Mesendoderm (in vitro differentiated cells): Measurements from ENCODE around the gene MALL.
"Not testable (repeated sequence)": the region's sequence is repeated elsewhere in the genome, so short reads cannot be mapped to it uniquely, and the experiment has no call there.

Experiments used
- DNase-seq: peaks from one replicate; pipeline ENCODE4 v3.0.0; 2013
- H2AK5ac ChIP-seq: 2 replicates; pipeline ENCODE4 v1.6.1; 2013; ENCODE audit warnings: low read length, inconsistent platforms
- H2BK120ac ChIP-seq: 2 replicates; pipeline ENCODE4 v1.6.1; 2013; ENCODE audit warnings: low read depth, mild to moderate bottlenecking, low read length, moderate library complexity, mixed read lengths
- H2BK15ac ChIP-seq: replicated peaks from 2 replicates; pipeline ENCODE4 v1.6.1; 2013; ENCODE audit warnings: low read depth, mild to moderate bottlenecking, moderate library complexity
- H2BK5ac ChIP-seq: 2 replicates; pipeline ENCODE4 v1.6.1; 2013; ENCODE audit warnings: low read length, inconsistent platforms
- H3K18ac ChIP-seq: 2 replicates; pipeline ENCODE4 v1.6.1; 2013; ENCODE audit warnings: mild to moderate bottlenecking, low read length, mixed read lengths
- H3K23ac ChIP-seq: one replicate; pipeline ENCODE4 v1.6.1; 2013; ENCODE audit warnings: low read length
- H3K27ac ChIP-seq: 2 replicates; pipeline ENCODE4 v1.5.1; 2013; ENCODE audit warnings: low read depth, mild to moderate bottlenecking, inconsistent platforms, low read length, moderate library complexity
- H3K27me3 ChIP-seq: 2 replicates; pipeline ENCODE4 v1.6.1; 2013; ENCODE audit warnings: low read length, control low read depth, mild to moderate bottlenecking, inconsistent platforms; ENCODE audit not compliant: insufficient read depth, poor library complexity
- H3K36me3 ChIP-seq: 2 replicates; pipeline ENCODE4 v1.6.1; 2013; ENCODE audit warnings: low read length, inconsistent platforms; ENCODE audit not compliant: control insufficient read depth, insufficient read depth
- H3K4ac ChIP-seq: one replicate; pipeline ENCODE4 v1.6.1; 2013; ENCODE audit warnings: low read depth, mild to moderate bottlenecking, low read length, moderate library complexity
- H3K4me1 ChIP-seq: 2 replicates; pipeline ENCODE4 v1.6.1; 2013; ENCODE audit warnings: low read depth, low read length, inconsistent platforms; ENCODE audit not compliant: control insufficient read depth
- H3K4me2 ChIP-seq: 2 replicates; pipeline ENCODE4 v1.6.1; 2013; ENCODE audit warnings: low read length
- H3K4me3 ChIP-seq: 2 replicates; pipeline ENCODE4 v1.5.1; 2013; ENCODE audit warnings: mild to moderate bottlenecking, low read length
- H3K56ac ChIP-seq: one replicate; pipeline ENCODE4 v1.6.1; 2013; ENCODE audit warnings: low read length
- H3K79me1 ChIP-seq: 2 replicates; pipeline ENCODE4 v1.6.1; 2013; ENCODE audit warnings: low read length, inconsistent platforms
- H3K79me2 ChIP-seq: 2 replicates; pipeline ENCODE4 v1.6.1; 2013; ENCODE audit warnings: mild to moderate bottlenecking, low read length; ENCODE audit not compliant: control insufficient read depth, insufficient read depth
- H3K9ac ChIP-seq: 2 replicates; pipeline ENCODE4 v1.6.1; 2013; ENCODE audit warnings: low read length, inconsistent platforms
- H4K5ac ChIP-seq: one replicate; pipeline ENCODE4 v1.6.1; 2013; ENCODE audit warnings: low read length
- H4K8ac ChIP-seq: one replicate; pipeline ENCODE4 v1.6.1; 2013; ENCODE audit warnings: low read depth, mild to moderate bottlenecking, control low read depth, low read length, moderate library complexity
- WGBS: extraction: QIAGEN DNeasy Blood & Tissue Kit; methylation state at CpG from one replicate; pipeline ENCODE4 v1.1.7; 2013; ENCODE audit warnings: low lambda C conversion rate, missing lambda C conversion rate; ENCODE audit not compliant: insufficient coverage; ENCODE audit errors: extremely low coverage; 5-methylcytosine and 5-hydroxymethylcytosine counted together

Gene MALL

DNA sequence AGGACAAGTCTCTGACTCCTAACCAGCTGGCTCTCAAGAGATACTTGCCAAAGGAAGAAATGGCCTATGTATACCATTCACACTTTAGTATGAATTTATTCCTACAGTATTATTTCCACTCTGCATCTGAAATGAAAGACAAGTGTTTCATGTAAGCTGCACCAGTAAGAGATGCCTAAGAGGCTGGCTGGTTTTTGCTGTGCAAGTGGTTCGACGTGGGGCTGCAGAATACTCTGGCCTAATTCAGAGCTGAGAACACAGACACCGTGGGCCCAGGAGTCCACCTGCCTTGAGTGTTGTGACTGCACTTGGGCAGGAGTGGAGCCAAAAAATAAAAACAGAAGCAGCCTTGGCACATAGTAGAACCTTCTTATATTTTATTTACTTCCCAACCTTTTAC is 47.5 kb downstream of the MALL start:
- H3K4me2 ChIP-seq, H3K79me1 ChIP-seq, H4K5ac ChIP-seq, H3K4me3 ChIP-seq, H3K79me2 ChIP-seq, H3K27me3 ChIP-seq, H3K18ac ChIP-seq, H3K9ac ChIP-seq, H2BK15ac ChIP-seq, H3K23ac ChIP-seq, H2BK5ac ChIP-seq, H3K56ac ChIP-seq, H3K27ac ChIP-seq, H3K4ac ChIP-seq, H2AK5ac ChIP-seq, H3K4me1 ChIP-seq, H2BK120ac ChIP-seq, H3K36me3 ChIP-seq, H4K8ac ChIP-seq, DNase-seq: not testable (repeated sequence)
- no CpG with 5 or more reads among the region's 3 CpGs for WGBS

DNA sequence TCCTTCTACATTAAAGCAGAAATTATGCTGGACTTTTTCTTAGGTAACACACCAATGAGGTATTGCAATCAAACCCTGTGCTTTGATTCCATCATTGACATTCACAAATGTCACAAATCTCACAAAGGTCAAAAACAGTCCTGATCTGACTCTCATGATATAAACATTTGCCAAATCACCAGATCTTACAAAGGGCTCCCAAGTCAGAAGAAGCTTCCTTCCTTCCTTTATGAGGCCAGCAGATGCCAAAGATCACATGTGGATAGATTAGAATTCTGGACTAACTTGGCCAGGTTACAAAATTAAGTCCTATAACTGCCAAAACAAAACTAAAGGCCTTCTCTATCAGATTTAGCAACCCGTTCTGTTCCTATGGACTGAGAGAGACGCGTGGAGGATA is 53.3 kb downstream of the MALL start:
- not testable (repeated sequence) for H3K4me1 ChIP-seq, H3K27me3 ChIP-seq, H3K9ac ChIP-seq, H3K27ac ChIP-seq, H3K18ac ChIP-seq, DNase-seq, H3K23ac ChIP-seq, H4K8ac ChIP-seq, H3K4me3 ChIP-seq, H2AK5ac ChIP-seq, H3K56ac ChIP-seq, H3K79me2 ChIP-seq, H2BK120ac ChIP-seq, H3K79me1 ChIP-seq, H3K4ac ChIP-seq, H4K5ac ChIP-seq, H2BK5ac ChIP-seq, H2BK15ac ChIP-seq, H3K36me3 ChIP-seq, H3K4me2 ChIP-seq
- WGBS = no CpG with 5 or more reads among the region's 3 CpGs

DNA sequence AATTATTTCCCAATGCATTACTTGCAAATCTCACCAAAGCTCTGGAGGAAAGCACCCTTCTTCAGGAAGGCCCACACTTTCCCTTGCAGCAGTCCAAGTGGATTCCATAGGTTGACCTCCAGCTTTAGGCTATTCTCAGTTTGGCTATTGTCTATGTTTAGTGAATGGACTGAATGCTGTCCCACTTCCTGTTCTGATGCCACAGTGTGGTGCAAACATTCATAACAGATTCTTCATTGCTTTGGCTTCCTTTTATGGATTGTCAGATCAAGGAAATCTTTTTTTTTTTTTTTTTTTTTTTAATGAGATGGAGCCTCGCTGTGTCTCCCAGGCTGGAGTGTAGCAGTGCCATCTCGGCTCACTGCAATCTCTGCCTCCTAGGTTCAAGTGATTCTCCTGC is 55.1 kb downstream of the MALL start:
- H3K4me2 ChIP-seq, H3K79me1 ChIP-seq, H3K18ac ChIP-seq, H3K27ac ChIP-seq, H3K4me3 ChIP-seq, H2BK120ac ChIP-seq, H2BK15ac ChIP-seq, H4K8ac ChIP-seq, DNase-seq, H3K9ac ChIP-seq, H3K56ac ChIP-seq, H2AK5ac ChIP-seq, H4K5ac ChIP-seq, H2BK5ac ChIP-seq, H3K4ac ChIP-seq, H3K23ac ChIP-seq, H3K27me3 ChIP-seq, H3K4me1 ChIP-seq, H3K36me3 ChIP-seq, H3K79me2 ChIP-seq: not testable (repeated sequence)
- no CpG with 5 or more reads among the region's 2 CpGs for WGBS

DNA sequence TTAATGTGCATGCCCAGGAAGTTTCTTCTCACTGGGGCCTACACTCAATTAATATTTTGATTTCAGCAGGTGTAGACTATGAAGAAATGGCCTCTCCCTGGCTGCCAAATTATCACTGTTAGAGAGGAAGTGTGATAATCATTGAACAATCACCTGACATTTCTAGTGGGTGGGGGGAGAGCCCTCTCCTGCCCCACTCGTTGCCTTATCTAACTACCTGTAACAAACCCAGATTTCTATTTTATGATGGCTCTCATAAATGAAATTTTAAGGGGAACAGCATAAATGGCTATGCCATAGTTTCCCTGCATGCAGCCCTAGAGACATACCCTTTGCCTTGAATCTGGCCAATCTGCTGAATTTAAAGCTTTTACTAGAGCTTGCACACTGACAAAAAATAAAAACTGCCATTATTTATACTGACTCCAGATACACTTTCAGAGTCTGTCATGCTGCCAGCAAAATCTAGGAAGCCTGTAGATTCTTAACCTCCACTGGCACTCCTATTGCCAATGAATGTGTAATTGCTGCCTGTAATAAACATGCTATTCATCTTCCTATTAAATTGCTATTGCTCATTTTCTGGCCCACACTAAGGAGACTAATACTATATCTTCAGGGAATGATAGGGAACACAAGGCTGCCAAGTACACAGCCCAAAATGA is 55.8 kb downstream of the MALL start:
- H3K4ac ChIP-seq, H3K36me3 ChIP-seq, H2BK120ac ChIP-seq, H3K79me2 ChIP-seq, H3K27me3 ChIP-seq, H3K4me1 ChIP-seq, H2BK5ac ChIP-seq, H2BK15ac ChIP-seq, DNase-seq, H2AK5ac ChIP-seq, H3K9ac ChIP-seq, H3K56ac ChIP-seq, H3K4me3 ChIP-seq, H3K79me1 ChIP-seq, H3K23ac ChIP-seq, H3K27ac ChIP-seq, H3K18ac ChIP-seq, H4K5ac ChIP-seq, H4K8ac ChIP-seq, H3K4me2 ChIP-seq: not testable (repeated sequence)
- no CpG with 5 or more reads among the region's 1 CpG for WGBS

DNA sequence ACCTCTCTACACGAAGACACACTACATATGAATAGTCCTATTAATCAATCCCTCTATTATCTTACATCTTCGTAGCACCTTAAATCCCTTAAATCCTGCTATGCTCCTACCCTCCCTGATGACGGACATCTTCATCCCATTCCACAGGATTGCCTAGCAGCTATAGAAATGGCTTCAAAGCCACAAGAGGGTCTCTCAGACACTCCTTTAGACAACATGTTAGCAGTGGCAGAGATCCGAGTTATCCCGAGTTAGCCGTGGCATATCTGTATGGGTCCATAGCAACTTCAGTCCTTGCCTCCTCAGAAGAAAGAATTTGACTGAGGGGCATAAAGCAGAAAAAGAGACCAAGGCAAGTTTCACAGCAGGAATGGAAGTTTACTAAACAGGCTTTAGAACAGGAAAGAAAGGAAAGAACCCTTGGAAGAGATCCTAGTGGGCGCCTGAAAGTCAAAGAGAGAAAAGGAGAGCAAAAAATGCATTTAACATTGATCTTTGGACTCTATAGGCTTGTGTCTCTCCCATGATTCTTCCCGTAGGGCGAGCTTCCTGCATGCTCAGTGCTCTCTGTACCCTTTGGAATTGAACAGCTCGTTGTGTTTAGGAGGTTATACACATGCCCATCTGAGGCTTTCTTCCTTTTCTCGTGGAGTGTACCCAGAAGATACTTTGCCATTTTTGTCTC is 56.5 kb downstream of the MALL start:
- H3K4me3 ChIP-seq, H3K9ac ChIP-seq, H3K79me2 ChIP-seq, DNase-seq, H4K8ac ChIP-seq, H3K23ac ChIP-seq, H3K56ac ChIP-seq, H3K4ac ChIP-seq, H3K18ac ChIP-seq, H2BK5ac ChIP-seq, H3K4me1 ChIP-seq, H3K36me3 ChIP-seq, H4K5ac ChIP-seq, H3K27me3 ChIP-seq, H3K27ac ChIP-seq, H3K4me2 ChIP-seq, H3K79me1 ChIP-seq, H2BK15ac ChIP-seq, H2AK5ac ChIP-seq, H2BK120ac ChIP-seq: not testable (repeated sequence)
- no CpG with 5 or more reads among the region's 11 CpGs for WGBS

DNA sequence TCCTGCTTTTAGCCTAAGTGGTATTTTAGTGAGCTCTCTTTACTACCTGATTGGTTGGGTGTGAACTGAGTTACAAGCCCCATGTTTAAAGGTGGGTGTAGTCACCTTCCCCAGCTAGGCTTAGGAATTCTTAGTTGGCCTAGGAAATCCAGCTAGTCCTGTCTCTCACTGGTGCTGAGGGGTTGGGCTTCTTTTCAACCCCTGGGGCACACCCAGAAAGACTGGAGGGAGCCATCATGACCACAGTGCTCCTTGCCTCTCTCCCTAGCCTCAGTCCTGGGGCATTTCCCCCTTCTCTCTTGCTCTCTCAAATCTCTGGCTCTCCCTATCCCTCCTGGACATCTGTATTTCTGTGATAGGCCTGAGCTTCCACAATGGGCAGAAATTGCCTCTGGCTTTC is 57.6 kb downstream of the MALL start:
- H3K79me1 ChIP-seq, H3K9ac ChIP-seq, H3K23ac ChIP-seq, H3K79me2 ChIP-seq, H2AK5ac ChIP-seq, H2BK5ac ChIP-seq, H3K4me2 ChIP-seq, H4K5ac ChIP-seq, H3K27ac ChIP-seq, H3K4ac ChIP-seq, H3K4me1 ChIP-seq, DNase-seq, H3K36me3 ChIP-seq, H3K27me3 ChIP-seq, H4K8ac ChIP-seq, H2BK15ac ChIP-seq, H3K4me3 ChIP-seq, H3K56ac ChIP-seq, H2BK120ac ChIP-seq, H3K18ac ChIP-seq: not testable (repeated sequence)
